D721Med (cell line): ENCODE data around the gene TLR4.

Experiments used
- DNase-seq: peaks from one replicate; pipeline ENCODE4 v3.0.0; 2011; ENCODE audit warnings: low spot score; ENCODE audit not compliant: insufficient read length
- FAIRE-seq: peaks from 2 replicates; lab custom pipeline; 2011; peaks lifted over from hg19 to GRCh38; lab: Jason Lieb, UNC
- TF ChIP-seq, protein P1 (sequence below): IDR thresholded peaks from 2 replicates; pipeline ENCODE4 v1.5.1; 2012; ENCODE audit warnings: mild to moderate bottlenecking, control low read depth; ENCODE audit not compliant: insufficient read depth; ENCODE audit errors: missing control alignments

Gene TLR4

GRCh38 chr9:117709936-117710335, 5.7 kb downstream of the TLR4 start:
- TF ChIP-seq, protein P1, sequence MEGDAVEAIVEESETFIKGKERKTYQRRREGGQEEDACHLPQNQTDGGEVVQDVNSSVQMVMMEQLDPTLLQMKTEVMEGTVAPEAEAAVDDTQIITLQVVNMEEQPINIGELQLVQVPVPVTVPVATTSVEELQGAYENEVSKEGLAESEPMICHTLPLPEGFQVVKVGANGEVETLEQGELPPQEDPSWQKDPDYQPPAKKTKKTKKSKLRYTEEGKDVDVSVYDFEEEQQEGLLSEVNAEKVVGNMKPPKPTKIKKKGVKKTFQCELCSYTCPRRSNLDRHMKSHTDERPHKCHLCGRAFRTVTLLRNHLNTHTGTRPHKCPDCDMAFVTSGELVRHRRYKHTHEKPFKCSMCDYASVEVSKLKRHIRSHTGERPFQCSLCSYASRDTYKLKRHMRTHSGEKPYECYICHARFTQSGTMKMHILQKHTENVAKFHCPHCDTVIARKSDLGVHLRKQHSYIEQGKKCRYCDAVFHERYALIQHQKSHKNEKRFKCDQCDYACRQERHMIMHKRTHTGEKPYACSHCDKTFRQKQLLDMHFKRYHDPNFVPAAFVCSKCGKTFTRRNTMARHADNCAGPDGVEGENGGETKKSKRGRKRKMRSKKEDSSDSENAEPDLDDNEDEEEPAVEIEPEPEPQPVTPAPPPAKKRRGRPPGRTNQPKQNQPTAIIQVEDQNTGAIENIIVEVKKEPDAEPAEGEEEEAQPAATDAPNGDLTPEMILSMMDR, result no peak
- no peak for DNase-seq
- no peak for FAIRE-seq

DNA sequence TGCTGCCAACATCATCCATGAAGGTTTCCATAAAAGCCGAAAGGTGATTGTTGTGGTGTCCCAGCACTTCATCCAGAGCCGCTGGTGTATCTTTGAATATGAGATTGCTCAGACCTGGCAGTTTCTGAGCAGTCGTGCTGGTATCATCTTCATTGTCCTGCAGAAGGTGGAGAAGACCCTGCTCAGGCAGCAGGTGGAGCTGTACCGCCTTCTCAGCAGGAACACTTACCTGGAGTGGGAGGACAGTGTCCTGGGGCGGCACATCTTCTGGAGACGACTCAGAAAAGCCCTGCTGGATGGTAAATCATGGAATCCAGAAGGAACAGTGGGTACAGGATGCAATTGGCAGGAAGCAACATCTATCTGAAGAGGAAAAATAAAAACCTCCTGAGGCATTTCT, 10.1 kb downstream of the TLR4 start:
- TF ChIP-seq, protein P1, result peak; percentile 9
- DNase-seq, result no peak
- FAIRE-seq, result no peak

GRCh38 chr9:117715411-117715989, 11.3 kb downstream of the TLR4 start:
- TF ChIP-seq, protein P1, result no peak
- DNase-seq, result no peak
- no peak for FAIRE-seq

DNA sequence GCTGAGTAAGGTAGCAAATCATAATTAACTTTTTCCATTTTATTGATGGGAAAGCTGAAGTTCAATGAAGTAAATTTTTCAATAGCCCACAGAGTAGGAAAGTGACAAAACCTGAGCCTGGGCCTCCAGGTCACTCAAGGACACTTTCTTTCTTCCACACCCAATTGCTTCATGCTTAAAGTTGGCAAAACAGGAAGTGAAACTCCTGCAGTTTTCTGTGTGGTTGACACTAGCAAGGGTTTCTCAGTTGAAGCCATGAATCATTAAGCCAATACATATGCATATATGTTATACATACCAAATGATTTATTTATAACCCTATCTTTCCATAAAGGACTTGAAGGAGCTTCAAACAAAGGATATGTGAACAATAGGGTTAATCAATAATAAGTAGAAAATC, 13.9 kb downstream of the TLR4 start:
- TF ChIP-seq, protein P1, result no peak
- DNase-seq (no peak), FAIRE-seq (peak; percentile 16)

- FAIRE-seq (no peak), DNase-seq (no peak)
- TF ChIP-seq, protein P1, result no peak
Observed at GRCh38 chr9:117718701-117719100, 14.5 kb downstream of the TLR4 start.

GRCh38 chr9:117719161-117719920, 15.1 kb downstream of the TLR4 start:
- no peak for FAIRE-seq
- TF ChIP-seq, protein P1, result no peak
- no peak for DNase-seq

- FAIRE-seq (no peak), DNase-seq (no peak)
- TF ChIP-seq, protein P1, result no peak
Observed at GRCh38 chr9:117720066-117720465, 15.9 kb downstream of the TLR4 start.
